HUES48 (cell line): ENCODE measurements around the gene DDX50.
A peak's percentile ranks its signal among the peaks of the same experiment; 100 is the strongest.
"Not testable (repeated sequence)": the region's sequence is repeated elsewhere in the genome, so short reads cannot be mapped to it uniquely, and the experiment has no call there.

ENCODE experiments used
- H3K27ac ChIP-seq: one replicate; pipeline ENCODE4 v1.7.0; 2013; ENCODE audit warnings: low read depth, low read length, inconsistent platforms
- H3K27me3 ChIP-seq: 2 replicates; pipeline ENCODE4 v1.6.1; 2013; ENCODE audit warnings: mild to moderate bottlenecking, low read length; ENCODE audit not compliant: control insufficient read depth, insufficient read depth
- H3K36me3 ChIP-seq: 2 replicates; pipeline ENCODE4 v1.6.1; 2013; ENCODE audit warnings: low read length; ENCODE audit not compliant: control insufficient read depth, insufficient read depth
- H3K4me1 ChIP-seq: 2 replicates; pipeline ENCODE4 v1.6.1; 2013; ENCODE audit warnings: mild to moderate bottlenecking, low read length; ENCODE audit not compliant: control insufficient read depth, insufficient read depth
- H3K4me3 ChIP-seq: 2 replicates; pipeline ENCODE4 v1.5.1; 2013; ENCODE audit warnings: mild to moderate bottlenecking, low read depth, low read length
- H3K9ac ChIP-seq: 2 replicates; pipeline ENCODE4 v1.6.1; 2013; ENCODE audit warnings: mild to moderate bottlenecking, low read depth, low read length, moderate library complexity
- H3K9me3 ChIP-seq: 2 replicates; pipeline ENCODE4 v1.6.1; 2013; ENCODE audit warnings: low read length; ENCODE audit not compliant: control insufficient read depth, insufficient read depth

The DDX50 gene, protein sequence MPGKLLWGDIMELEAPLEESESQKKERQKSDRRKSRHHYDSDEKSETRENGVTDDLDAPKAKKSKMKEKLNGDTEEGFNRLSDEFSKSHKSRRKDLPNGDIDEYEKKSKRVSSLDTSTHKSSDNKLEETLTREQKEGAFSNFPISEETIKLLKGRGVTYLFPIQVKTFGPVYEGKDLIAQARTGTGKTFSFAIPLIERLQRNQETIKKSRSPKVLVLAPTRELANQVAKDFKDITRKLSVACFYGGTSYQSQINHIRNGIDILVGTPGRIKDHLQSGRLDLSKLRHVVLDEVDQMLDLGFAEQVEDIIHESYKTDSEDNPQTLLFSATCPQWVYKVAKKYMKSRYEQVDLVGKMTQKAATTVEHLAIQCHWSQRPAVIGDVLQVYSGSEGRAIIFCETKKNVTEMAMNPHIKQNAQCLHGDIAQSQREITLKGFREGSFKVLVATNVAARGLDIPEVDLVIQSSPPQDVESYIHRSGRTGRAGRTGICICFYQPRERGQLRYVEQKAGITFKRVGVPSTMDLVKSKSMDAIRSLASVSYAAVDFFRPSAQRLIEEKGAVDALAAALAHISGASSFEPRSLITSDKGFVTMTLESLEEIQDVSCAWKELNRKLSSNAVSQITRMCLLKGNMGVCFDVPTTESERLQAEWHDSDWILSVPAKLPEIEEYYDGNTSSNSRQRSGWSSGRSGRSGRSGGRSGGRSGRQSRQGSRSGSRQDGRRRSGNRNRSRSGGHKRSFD

DNA sequence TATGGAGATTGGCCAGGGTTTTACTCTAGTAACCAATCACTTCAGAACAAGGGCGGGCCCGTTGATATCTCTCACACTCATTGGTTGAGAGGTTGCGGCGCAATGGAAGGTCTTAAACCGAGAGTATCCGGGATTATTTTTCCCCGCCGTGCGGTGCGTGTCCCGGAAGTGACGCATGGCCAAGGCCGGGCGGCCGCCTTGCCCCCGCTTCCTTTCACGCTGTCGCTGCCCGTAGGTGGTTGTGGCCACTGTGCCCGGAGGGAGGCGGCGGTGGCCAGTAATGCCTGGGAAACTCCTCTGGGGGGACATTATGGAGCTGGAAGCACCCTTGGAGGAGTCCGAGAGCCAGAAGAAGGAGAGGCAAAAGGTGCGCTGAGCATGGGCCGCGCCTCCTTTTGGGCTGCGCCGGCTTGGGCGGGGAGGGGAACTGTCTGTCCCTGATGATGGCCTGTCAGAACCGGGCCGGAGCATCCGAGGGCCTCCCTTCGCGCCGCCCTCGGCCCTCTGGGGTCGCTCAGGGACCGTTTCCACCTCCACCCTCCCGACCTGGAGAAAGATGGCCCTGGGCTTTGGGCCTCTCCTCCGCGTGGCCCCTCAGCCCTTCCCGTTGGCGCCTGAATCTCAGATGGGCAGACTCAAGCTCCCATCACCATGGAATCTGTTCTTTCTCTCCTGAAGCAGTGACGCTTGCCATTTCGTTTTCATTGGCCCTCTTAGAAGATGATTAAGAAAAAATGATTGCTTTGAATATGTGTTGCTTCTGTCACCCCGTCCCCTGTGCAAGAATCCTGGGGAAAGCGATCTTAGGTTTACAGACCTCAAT is at the start of gene DDX50:
Gene DDX50 (plus strand): TSS at position 211 of the 823 bp plus-strand sequence. CDS start 70 bp downstream, at position 281.
- peak within 1 kb of the TSS; percentile 90 for H3K9ac ChIP-seq
- H3K27me3 ChIP-seq: no peaks in the 10 kb centered on the region
- peak within 1 kb of the TSS; percentile 88 for H3K4me3 ChIP-seq
- H3K9me3 ChIP-seq: no peaks in the 10 kb centered on the region
- peak within 1 kb of the TSS; percentile 99 for H3K27ac ChIP-seq
- peaks cover 5% of the 10 kb centered on the region for H3K36me3 ChIP-seq
- peaks cover 9% of the 10 kb centered on the region; the same call in 1 of the 2 replicates for H3K4me1 ChIP-seq

DNA sequence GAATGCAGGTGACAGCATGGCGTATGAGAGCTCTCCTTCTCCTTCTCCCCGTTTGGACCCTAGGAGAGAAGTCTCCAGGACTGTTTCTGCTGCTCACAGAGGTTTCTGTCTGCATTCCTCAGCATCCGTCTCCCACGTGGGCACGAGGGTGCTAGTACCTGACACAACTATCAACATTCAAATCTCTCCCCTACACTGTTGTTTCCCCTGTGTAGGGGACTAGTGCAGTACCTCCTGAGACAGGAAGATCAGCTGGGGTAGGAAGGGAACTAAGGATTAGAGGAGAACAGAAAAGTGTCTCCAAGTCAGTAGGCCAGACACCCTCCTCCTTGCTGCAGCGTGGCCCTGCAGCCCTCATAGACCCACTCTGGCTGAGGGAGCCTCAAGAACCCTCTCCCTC is 44.8 kb upstream of the DDX50 start:
- H3K9me3 ChIP-seq: peaks cover 10% of the 10 kb centered on the region
- no peak overlapping the region for H3K9ac ChIP-seq
- no peak overlapping the region for H3K4me3 ChIP-seq
- H3K4me1 ChIP-seq: 0 out of 2 replicates have a peak, but pooled peaks cover 5% of the 10 kb centered on the region
- H3K27ac ChIP-seq: no peak overlapping the region
- no peaks in the 10 kb centered on the region for H3K27me3 ChIP-seq
- H3K36me3 ChIP-seq: no peaks in the 10 kb centered on the region

DNA sequence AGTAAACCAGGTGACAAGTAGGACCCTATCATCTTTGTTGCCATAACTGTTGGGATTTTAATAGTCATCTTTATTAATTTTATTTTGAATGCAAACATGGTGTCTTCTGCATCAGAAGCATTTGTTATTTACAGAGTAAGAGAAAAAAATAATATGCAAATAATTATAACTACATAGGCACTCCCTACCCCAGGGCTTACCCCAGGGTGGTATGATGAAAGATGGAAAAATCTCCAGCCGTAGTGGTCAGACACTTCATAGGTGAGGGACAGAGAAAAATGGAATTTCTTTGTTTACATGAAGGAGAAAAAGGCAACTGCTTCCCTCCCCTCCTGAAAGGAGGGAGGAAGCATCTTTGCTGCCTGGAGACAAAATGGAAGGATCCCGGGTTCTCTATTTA is 44.1 kb upstream of the DDX50 start:
- peaks cover 14% of the 10 kb centered on the region for H3K9me3 ChIP-seq
- no peak overlapping the region for H3K27ac ChIP-seq
- H3K36me3 ChIP-seq: no peaks in the 10 kb centered on the region
- H3K4me1 ChIP-seq: 0 out of 2 replicates have a peak, but pooled peaks cover 5% of the 10 kb centered on the region
- H3K9ac ChIP-seq: no peak overlapping the region
- H3K27me3 ChIP-seq: no peaks in the 10 kb centered on the region
- no peak overlapping the region for H3K4me3 ChIP-seq

DNA sequence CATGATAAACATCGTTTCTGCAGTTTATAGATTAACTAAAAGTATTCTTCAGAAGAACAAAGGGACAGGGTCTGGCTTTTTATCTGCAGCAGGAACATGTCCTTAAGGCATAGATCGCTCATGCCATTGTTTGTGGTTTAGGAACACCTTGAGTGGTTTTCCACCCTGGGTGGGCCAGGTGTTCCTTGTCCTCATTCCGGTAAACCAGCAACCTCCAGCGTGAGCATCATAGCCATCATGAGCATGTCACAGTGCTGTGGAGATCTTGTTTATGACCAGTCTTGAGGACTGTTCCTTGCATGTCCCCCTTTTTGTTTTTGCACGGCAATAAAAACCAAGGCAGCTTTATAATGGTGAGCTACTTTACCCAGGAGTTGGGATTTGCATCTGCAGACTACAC is 39.9 kb upstream of the DDX50 start:
- Histone ChIP-seq H3K36me3 (no peaks in the 10 kb centered on the region), H3K4me3 (no peak overlapping the region), H3K4me1 (0 out of 2 replicates have a peak, but pooled peaks cover under 1% of the 10 kb centered on the region), H3K27me3 (no peaks in the 10 kb centered on the region), H3K9ac (no peak overlapping the region), H3K9me3 (peaks cover 17% of the 10 kb centered on the region), H3K27ac (no peak overlapping the region)

DNA sequence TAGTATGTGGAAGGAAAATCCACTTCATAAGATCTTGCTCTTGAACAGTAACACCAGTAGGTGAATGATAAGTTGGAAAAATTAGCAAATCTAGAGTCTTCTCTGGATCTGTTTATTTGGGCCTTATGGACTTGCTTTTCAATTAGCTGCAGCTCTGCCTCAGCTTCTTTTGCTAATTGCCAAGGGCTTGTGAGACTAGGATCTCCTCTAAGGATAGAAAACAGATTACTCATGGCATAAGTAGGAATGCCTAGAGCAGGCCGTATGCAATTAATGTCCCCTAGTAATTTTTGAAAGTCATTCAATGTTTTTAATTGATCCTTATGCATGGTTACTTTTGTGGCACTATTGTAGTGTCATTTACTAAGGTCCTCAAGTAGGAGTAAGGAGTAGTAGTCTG is 36.5 kb upstream of the DDX50 start:
- Histone ChIP-seq H3K9ac (no peak overlapping the region), H3K4me1 (no peaks in the 10 kb centered on the region), H3K27me3 (no peaks in the 10 kb centered on the region), H3K4me3 (no peak overlapping the region), H3K27ac (no peak overlapping the region), H3K9me3 (peaks cover 37% of the 10 kb centered on the region), H3K36me3 (no peaks in the 10 kb centered on the region)

DNA sequence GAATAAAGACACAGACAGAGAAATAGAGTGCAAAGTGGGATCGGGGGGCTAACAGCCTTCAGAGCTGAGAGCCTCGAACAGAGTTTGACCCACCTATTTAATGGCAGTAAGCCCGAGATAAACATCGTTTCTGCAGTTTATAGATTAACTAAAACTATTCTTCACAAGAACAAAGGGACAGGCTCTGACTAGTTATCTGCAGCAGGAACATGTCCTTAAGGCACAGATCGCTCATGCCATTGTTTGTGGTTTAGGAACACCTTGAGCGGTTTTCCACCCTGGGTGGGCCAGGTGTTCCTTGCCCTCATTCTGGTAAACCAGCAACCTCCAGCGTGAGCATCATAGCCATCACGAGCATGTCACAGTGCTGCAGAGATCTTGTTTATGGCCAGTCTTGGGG is 32.9 kb upstream of the DDX50 start:
- not testable (repeated sequence) for H3K27me3 ChIP-seq, H3K27ac ChIP-seq, H3K36me3 ChIP-seq, H3K4me3 ChIP-seq, H3K9ac ChIP-seq
- Histone ChIP-seq H3K9me3 (peaks cover 20% of the 10 kb centered on the region), H3K4me1 (peaks cover 18% of the 10 kb centered on the region)

DNA sequence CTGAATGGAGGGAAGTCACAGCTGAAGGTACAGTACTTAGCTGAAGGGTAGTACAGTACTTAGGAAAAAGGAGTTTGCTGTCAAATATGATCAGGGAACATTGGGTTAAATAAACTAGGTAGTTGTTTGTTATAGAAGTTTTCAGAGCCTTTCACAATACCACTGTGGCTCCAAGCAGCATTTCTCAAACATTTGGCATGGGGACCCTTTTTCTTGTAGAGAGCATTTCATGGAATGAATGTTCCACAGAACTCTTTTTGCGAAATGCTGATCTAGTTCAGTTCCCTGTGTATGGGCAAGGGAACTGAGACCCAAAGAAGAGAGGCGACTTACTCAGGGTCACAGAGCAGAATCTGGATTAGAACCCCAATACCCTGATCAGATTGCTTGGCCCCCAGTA is 31.5 kb upstream of the DDX50 start:
- Histone ChIP-seq H3K27ac (peak overlapping the region; percentile 14), H3K9me3 (peaks cover 20% of the 10 kb centered on the region), H3K27me3 (no peaks in the 10 kb centered on the region), H3K9ac (no peak overlapping the region), H3K4me3 (no peak overlapping the region), H3K36me3 (no peaks in the 10 kb centered on the region), H3K4me1 (peaks cover 18% of the 10 kb centered on the region)

DNA sequence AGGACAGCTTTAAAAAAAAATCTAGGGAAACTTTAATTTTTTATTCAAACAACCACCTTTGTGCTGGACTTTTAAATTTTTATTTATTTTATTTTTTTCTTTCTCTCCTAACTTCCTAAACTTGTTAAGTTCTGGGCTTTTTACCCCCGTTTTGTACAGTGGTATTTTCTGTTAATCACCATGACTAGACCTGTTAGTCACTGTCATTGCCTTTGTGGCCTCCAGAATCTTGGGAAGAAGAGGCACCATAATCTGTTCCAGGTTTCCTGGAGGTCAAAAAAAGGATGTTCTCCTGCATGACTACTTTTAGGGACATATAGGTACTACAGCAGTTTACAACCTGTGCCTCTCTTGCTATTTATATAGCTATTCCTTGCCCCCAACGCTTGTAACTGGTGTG is 31.1 kb upstream of the DDX50 start:
- no peaks in the 10 kb centered on the region for H3K27me3 ChIP-seq
- peaks cover 20% of the 10 kb centered on the region for H3K9me3 ChIP-seq
- H3K4me3 ChIP-seq: no peak overlapping the region
- peak overlapping the region; percentile 99 for H3K27ac ChIP-seq
- H3K4me1 ChIP-seq: peaks cover 18% of the 10 kb centered on the region
- H3K9ac ChIP-seq: no peak overlapping the region
- no peaks in the 10 kb centered on the region for H3K36me3 ChIP-seq

DNA sequence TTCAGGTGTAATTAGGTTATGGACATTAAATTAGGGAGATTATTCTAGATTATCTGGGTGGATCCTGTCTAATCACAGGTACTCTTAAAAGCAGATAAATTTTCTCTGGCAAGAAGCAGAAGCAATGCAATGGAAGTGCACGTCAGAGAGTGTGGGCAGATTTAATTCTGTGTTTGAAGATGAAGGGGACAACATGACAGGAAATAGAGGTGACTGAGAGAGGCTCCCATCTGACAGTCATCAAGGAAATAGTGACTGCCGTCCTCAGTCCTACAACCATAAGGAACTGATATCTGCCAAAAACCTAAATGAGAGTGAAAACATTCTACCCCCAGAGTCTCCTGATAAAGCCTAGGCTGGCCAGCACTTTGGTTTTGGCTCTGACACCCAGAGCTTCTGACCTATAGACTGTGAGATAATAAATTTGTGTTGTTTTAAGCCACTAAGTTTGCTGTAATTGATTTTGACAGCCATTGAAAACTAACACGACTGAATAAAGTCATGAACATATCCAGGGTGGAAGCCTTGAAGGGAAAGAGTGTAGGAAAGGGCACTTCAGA is 30.5 kb upstream of the DDX50 start:
- Histone ChIP-seq H3K9ac (no peak overlapping the region), H3K27ac (peak overlapping the region; percentile 99), H3K27me3 (no peaks in the 10 kb centered on the region), H3K4me3 (peak overlapping the region; percentile 7; the same call in 1 of the 2 replicates), H3K4me1 (peaks cover 18% of the 10 kb centered on the region), H3K9me3 (peaks cover 20% of the 10 kb centered on the region), H3K36me3 (no peaks in the 10 kb centered on the region)

DNA sequence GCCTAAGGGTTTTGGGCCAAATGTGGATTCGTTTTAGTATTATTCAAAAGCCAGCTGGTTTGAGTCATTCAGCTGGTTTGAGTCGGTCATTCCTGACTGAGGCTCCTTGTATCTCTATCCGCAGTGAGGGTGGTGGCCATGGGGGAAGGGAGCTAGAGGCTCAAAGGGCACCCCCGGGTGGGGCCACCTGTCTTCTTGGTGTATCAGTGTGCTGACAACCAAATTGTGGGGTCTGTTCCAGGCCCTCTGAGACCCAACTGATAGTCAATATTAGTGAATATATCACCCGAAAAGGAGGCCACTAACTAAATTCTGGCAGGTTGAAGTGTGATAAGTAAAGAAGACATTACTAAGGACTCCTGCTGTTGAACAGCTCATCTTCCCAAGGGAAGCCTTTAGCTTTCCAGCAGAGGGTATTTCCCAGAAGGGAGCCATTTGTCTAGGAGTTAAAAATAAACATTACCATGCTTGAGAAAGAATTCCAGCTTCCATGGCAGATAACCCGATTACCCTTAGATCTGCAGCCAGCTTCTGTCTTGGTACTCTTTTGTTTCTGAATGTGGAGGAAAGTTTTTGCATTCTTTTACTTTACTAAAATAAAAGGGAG is 29.9 kb upstream of the DDX50 start:
- Histone ChIP-seq H3K36me3 (no peaks in the 10 kb centered on the region), H3K27me3 (no peaks in the 10 kb centered on the region), H3K9me3 (peaks cover 20% of the 10 kb centered on the region), H3K4me3 (0 out of 2 replicates have a peak overlapping the region, but pooled peaks have one; percentile 7), H3K9ac (0 out of 2 replicates have a peak overlapping the region, but pooled peaks have one; percentile 4), H3K27ac (peak overlapping the region; percentile 99), H3K4me1 (peaks cover 18% of the 10 kb centered on the region)
